Activated CD8-positive, alpha-beta T cell treated with anti-CD3 and anti-CD28 coated beads for 36 hours (primary cell): Measurements from ENCODE around the gene ARL6IP5. TPM values are rescaled to one million over a fixed set of nuclear protein-coding genes. Genes with fewer than 3 reads are reported as not detected.
A peak's percentile ranks its signal among the peaks of the same experiment; 100 is the strongest.

Experiments
- ATAC-seq: fragments of 200-7000 bp; cut with Tn5 transposase; one replicate; pipeline ENCODE4 v1.10.0; 2021; ENCODE audit warnings: mild to moderate bottlenecking, moderate library complexity
- CTCF ChIA-PET: fragments of 350-600 bp; sonication (Branson Sonifier 250); formaldehyde crosslinking; loops from one replicate; lab custom pipeline; 2021; ENCODE audit warnings: antibody characterized with exemption; lab: Charles Lee
- POLR2A ChIA-PET: fragments of 350-600 bp; sonication (Branson Sonifier 250); formaldehyde crosslinking; loops from one replicate; lab custom pipeline; 2021; ENCODE audit warnings: antibody characterized with exemption; lab: Charles Lee
- DNase-seq: peaks from one replicate; pipeline ENCODE4 v3.0.0-alpha.2; 2020
- H3K27ac Mint-ChIP-seq: one replicate; pipeline ENCODE4 v1.8.0; 2021; ENCODE audit warnings: mild to moderate bottlenecking, mixed read lengths
- H3K27me3 Mint-ChIP-seq: one replicate; pipeline ENCODE4 v1.8.0; 2021; ENCODE audit warnings: mixed read lengths
- H3K36me3 Mint-ChIP-seq: one replicate; pipeline ENCODE4 v1.8.0; 2021; ENCODE audit warnings: low read depth, mixed read lengths
- H3K4me1 Mint-ChIP-seq: one replicate; pipeline ENCODE4 v1.8.0; 2021; ENCODE audit warnings: low read depth, mixed read lengths
- H3K4me3 Mint-ChIP-seq: one replicate; pipeline ENCODE4 v1.8.0; 2021; ENCODE audit warnings: mild to moderate bottlenecking, moderate library complexity, mixed read lengths
- H3K9me3 Mint-ChIP-seq: one replicate; pipeline ENCODE4 v1.8.0; 2021; ENCODE audit warnings: mixed read lengths
- intact Hi-C: fragments of 100-400 bp; cut with micrococcal nuclease; formaldehyde crosslinking; loops from one replicate; pipeline ENCODE4 v1.10.0; 2022
- total RNA-seq, 2 experiments: library from RNA; stranded (reverse); gene quantifications; one replicate each; pipeline ENCODE4 v1.2.3, GENCODE V29; 2021
- TF ChIP-seq, protein P1 (sequence below): fragments of 200-600 bp; IDR thresholded peaks from one replicate; pipeline ENCODE4 v1.8.0; 2022; ENCODE audit warnings: antibody characterized with exemption, mild to moderate bottlenecking

The ARL6IP5 gene
- total RNA-seq, 2 experiments from 2014 or later: 72.7 to 74.2 TPM

DNA sequence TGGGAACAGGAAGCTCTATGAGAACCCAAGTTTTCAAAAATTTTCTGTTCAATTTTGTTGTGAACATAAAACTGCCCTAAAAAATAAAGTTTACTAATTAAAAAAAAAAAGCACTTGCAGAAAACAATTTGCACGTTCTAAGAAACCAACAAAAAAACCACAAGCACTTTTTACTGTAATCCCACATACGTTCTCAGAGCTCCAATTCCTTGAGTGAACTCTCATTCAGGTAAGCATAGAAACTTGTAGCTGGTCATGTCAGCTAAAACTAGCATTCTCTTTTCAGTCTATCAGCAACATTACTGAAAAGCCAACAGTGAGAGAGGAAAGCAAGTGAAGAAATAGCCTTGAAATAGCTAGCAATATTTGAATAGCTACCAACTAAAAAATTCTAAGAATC is 21.1 kb upstream of the ARL6IP5 start:
- TF ChIP-seq, protein P1, sequence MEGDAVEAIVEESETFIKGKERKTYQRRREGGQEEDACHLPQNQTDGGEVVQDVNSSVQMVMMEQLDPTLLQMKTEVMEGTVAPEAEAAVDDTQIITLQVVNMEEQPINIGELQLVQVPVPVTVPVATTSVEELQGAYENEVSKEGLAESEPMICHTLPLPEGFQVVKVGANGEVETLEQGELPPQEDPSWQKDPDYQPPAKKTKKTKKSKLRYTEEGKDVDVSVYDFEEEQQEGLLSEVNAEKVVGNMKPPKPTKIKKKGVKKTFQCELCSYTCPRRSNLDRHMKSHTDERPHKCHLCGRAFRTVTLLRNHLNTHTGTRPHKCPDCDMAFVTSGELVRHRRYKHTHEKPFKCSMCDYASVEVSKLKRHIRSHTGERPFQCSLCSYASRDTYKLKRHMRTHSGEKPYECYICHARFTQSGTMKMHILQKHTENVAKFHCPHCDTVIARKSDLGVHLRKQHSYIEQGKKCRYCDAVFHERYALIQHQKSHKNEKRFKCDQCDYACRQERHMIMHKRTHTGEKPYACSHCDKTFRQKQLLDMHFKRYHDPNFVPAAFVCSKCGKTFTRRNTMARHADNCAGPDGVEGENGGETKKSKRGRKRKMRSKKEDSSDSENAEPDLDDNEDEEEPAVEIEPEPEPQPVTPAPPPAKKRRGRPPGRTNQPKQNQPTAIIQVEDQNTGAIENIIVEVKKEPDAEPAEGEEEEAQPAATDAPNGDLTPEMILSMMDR: no peak
- peak overlapping the region; percentile 52 for H3K27ac Mint-ChIP-seq
- H3K9me3 Mint-ChIP-seq: peaks cover 6% of the 10 kb centered on the region
- intact Hi-C loops: no loop called here
- ATAC-seq (no peak), DNase-seq (no peak)
- H3K4me1 Mint-ChIP-seq: peaks cover 48% of the 10 kb centered on the region
- no peak overlapping the region for H3K4me3 Mint-ChIP-seq
- ChIA-PET CTCF (interaction anchor here (1.6 to 3.1 kb wide), 3 partner anchors 12 to 25 kb away, joined by 4 to 15 read pairs (median 5); partner anchors contain the start of gene TMF1), POLR2A (interaction anchor here (1.3 to 4.2 kb wide), 3 partner anchors 11 to 21 kb away, joined by 3 to 24 read pairs (median 6); partner anchors contain the start of genes TMF1 and UBA3)
- peaks cover 57% of the 10 kb centered on the region for H3K36me3 Mint-ChIP-seq
- H3K27me3 Mint-ChIP-seq: no peaks in the 10 kb centered on the region

DNA sequence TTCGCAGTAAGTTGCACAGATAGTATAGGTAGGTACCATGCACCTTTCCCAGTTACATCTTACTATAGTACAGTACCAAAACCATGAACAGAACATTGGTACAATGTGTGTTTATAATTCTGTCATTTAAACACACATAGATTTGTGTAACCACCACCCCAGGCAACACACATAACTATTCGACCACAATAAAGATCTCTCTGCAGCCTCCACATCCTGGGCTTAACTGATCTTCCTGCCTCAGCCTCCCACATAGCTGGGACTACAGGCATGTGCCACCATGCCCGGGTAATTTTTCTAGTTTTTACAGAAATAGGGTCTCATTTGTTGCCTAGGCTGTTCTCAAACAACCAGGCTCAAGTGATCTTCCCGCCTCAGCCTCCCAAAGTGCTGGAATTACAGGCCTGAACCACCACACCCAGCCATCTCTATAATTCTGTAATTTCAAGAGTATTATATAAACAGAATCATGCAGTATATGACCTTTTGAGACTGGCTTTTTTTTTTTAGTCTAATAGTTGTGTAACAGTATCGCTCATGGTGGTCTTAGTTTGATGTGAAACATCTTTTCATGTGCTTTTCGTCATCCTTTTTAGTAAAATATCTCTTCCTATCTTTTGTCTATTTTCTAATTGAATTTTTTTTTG is 19.3 kb upstream of the ARL6IP5 start:
- Mint-ChIP-seq H3K27ac (peak overlapping the region; percentile 80), H3K9me3 (peaks cover 5% of the 10 kb centered on the region), H3K4me1 (peaks cover 35% of the 10 kb centered on the region), H3K27me3 (no peaks in the 10 kb centered on the region), H3K36me3 (peaks cover 48% of the 10 kb centered on the region), H3K4me3 (no peak overlapping the region)
- POLR2A ChIA-PET: interaction anchor here (0.5 to 4.2 kb wide), 5 partner anchors 13 to 34 kb away, joined by 3 to 24 read pairs (median 3); partner anchors contain the start of genes TMF1 and UBA3
- DNase-seq: no peak
- TF ChIP-seq, protein P1: no peak
- ATAC-seq: peak; percentile 85
- intact Hi-C loops: no loop called here
- CTCF ChIA-PET: interaction anchor here (0.7 to 1.5 kb wide), 2 partner anchors 13 to 241 kb away, joined by 3 read pairs; no protein-coding TSS in a partner anchor

DNA sequence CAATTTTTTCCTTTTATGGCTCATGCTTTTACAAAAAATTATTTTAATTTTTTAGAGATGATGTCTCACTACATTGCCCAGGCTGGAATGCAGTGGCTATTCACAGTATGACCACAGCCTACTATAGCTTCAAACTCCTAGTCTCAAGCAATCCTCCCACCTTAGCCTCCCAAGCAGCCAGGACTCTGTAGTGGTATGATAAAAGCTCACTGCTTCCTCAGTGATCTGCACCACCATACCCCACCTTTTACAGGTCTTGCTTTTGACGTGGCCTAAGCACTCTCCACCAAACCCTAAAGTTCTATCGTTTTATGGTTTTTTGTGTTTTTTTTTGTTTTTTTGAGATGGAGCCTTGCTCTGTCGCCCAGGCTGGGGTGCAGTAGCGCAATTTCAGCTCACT is 18.6 kb upstream of the ARL6IP5 start:
- DNase-seq (no peak), ATAC-seq (peak; percentile 25)
- intact Hi-C loops: no loop called here
- Mint-ChIP-seq H3K4me1 (peaks cover 36% of the 10 kb centered on the region), H3K27me3 (no peaks in the 10 kb centered on the region), H3K9me3 (peaks cover 2% of the 10 kb centered on the region), H3K4me3 (no peak overlapping the region), H3K36me3 (peaks cover 47% of the 10 kb centered on the region), H3K27ac (peak overlapping the region; percentile 80)
- TF ChIP-seq, protein P1: no peak
- ChIA-PET POLR2A (interaction anchor here (4.2 kb wide), 1 partner anchor 14 kb away, joined by 24 read pairs; the partner anchor contains the start of gene TMF1), CTCF (interaction anchor here (1.5 kb wide), 1 partner anchor 13 kb away, joined by 3 read pairs; no protein-coding TSS in a partner anchor)

DNA sequence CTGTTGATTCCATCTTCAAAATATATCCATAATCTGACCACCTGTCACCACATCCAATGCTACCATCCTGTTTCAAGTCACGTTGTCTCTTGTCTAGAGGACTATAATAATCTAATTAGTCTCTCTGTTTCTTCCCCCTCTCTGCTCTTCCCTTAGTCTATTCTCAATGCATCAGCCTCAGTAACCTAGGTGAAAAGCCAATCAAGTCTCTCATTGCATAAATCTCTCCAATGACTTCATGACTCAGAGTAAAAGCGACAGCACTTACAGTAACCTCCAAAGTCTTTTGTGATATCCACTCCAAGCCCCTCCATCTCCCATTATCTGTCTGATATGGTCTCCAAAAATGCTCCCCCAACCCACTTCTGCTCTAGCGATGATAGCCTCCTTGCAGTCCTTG is 11.8 kb upstream of the ARL6IP5 start:
- peak overlapping the region; percentile 21 for H3K27ac Mint-ChIP-seq
- TF ChIP-seq, protein P1: no peak
- no peak for DNase-seq
- no peaks in the 10 kb centered on the region for H3K9me3 Mint-ChIP-seq
- H3K4me3 Mint-ChIP-seq: no peak overlapping the region
- intact Hi-C loops: no loop called here
- CTCF ChIA-PET: no interaction called here
- peaks cover 40% of the 10 kb centered on the region for H3K36me3 Mint-ChIP-seq
- POLR2A ChIA-PET: no interaction called here
- H3K4me1 Mint-ChIP-seq: peaks cover 34% of the 10 kb centered on the region
- no peaks in the 10 kb centered on the region for H3K27me3 Mint-ChIP-seq
- peak; percentile 69 for ATAC-seq
